GM12878 (cell line): ENCODE results near the gene CLEC16A. TPM values are rescaled to one million over a fixed set of nuclear protein-coding genes. Genes with fewer than 3 reads are reported as not detected.

Source experiments
- BMI1 ChIP-seq: fragments of 450-650 bp; IDR thresholded peaks from 2 replicates; pipeline ENCODE4 v1.6.1; 2016; ENCODE audit warnings: mild to moderate bottlenecking, moderate library complexity, borderline replicate concordance
- CREB1 ChIP-seq: IDR thresholded peaks from 2 replicates; pipeline ENCODE4 v1.6.1; 2012; ENCODE audit warnings: low read depth, mild to moderate bottlenecking, inconsistent platforms
- CUX1 ChIP-seq: IDR thresholded peaks from 2 replicates; pipeline ENCODE4 v1.6.1; 2012; ENCODE audit warnings: improper control_type of control experiment, low read depth, low read length; ENCODE audit not compliant: insufficient replicate concordance
- ETV6 ChIP-seq, 2 experiments: fragments of 450-650 bp in 1 of 2; IDR thresholded peaks in 1 of 2; conservative IDR thresholded peaks in 1 of 2; 2 replicates each; pipeline ENCODE4 v1.6.1; 2014; ENCODE audit warnings: antibody characterized with exemption in 1 of 2, borderline replicate concordance in 1 of 2, low read depth in 1 of 2, mild to moderate bottlenecking in 1 of 2, moderate library complexity in 1 of 2
- FOS ChIP-seq: IDR thresholded peaks from 3 replicates; pipeline ENCODE4 v1.6.1; 2011; ENCODE audit warnings: borderline replicate concordance; ENCODE audit not compliant: insufficient read length; ENCODE audit errors: extremely low read depth
- HDGF ChIP-seq: fragments of 450-650 bp; IDR thresholded peaks from 2 replicates; pipeline ENCODE4 v1.6.1; 2016; ENCODE audit warnings: antibody characterized with exemption
- JUNB ChIP-seq: IDR thresholded peaks from 2 replicates; pipeline ENCODE4 v1.6.1; 2016; ENCODE audit warnings: antibody characterized with exemption, mild to moderate bottlenecking
- PKNOX1 ChIP-seq: fragments of 450-650 bp; IDR thresholded peaks from 2 replicates; pipeline ENCODE4 v1.6.1; 2016; ENCODE audit warnings: mild to moderate bottlenecking
- POLR2AphosphoS5 ChIP-seq: IDR thresholded peaks from 2 replicates; pipeline ENCODE4 v1.6.1; 2011; ENCODE audit warnings: mild to moderate bottlenecking, low read length, inconsistent platforms
- RAD21 ChIP-seq: IDR thresholded peaks from 2 replicates; pipeline ENCODE4 v1.6.1; 2011; ENCODE audit warnings: mild to moderate bottlenecking, low read depth, low read length, moderate library complexity; ENCODE audit not compliant: insufficient read depth
- RB1 ChIP-seq: fragments of 450-650 bp; formaldehyde crosslinking; IDR thresholded peaks from 2 replicates; pipeline ENCODE4 v1.6.1; 2017; ENCODE audit warnings: mild to moderate bottlenecking, borderline replicate concordance
- RELB ChIP-seq: fragments of 450-650 bp; IDR thresholded peaks from 2 replicates; pipeline ENCODE4 v1.6.1; 2017; ENCODE audit warnings: low read depth, mild to moderate bottlenecking, moderate library complexity
- SKIL ChIP-seq: fragments of 450-650 bp; IDR thresholded peaks from 2 replicates; pipeline ENCODE4 v1.6.1; 2017; ENCODE audit warnings: mild to moderate bottlenecking, low read depth, inconsistent platforms; ENCODE audit not compliant: poor library complexity, severe bottlenecking
- USF2 ChIP-seq: IDR thresholded peaks from 2 replicates; pipeline ENCODE4 v1.6.1; 2011; ENCODE audit warnings: low read depth, low read length, improper control_type of control experiment, borderline replicate concordance
- ZBTB33 ChIP-seq: fragments of 450-650 bp; IDR thresholded peaks from 2 replicates; pipeline ENCODE4 v1.6.1; 2017; ENCODE audit warnings: mild to moderate bottlenecking
- ZNF384 ChIP-seq: IDR thresholded peaks from 2 replicates; pipeline ENCODE4 v1.6.1; 2012; ENCODE audit warnings: low read depth, mild to moderate bottlenecking, low read length, improper control_type of control experiment, borderline replicate concordance
- polyA plus RNA-seq, 11 experiments: library from polyadenylated mRNA; depleted of rRNA in 4 of 11; unstranded in 6 of 11; stranded (reverse) in 5 of 11; fragments of >200 nt; fragmentation: Nextera tagmentation in 4 of 11; fragmentation: Illumina TruSeq in 1 of 11; extraction: Ambion mirVana in 4 of 11; extraction: Trizol in 1 of 11; gene quantifications; 1 replicate in 1 of 11; 2 replicates in 10 of 11; pipeline versions ENCODE4 v1.2.1 to v1.2.3, GENCODE V29; 2011 to 2016; ENCODE audit warnings: inconsistent platforms in 2 of 11, missing spikeins in 2 of 11, low read depth in 1 of 11
- total RNA-seq, 4 experiments: library from RNA; depleted of rRNA in 3 of 4; stranded (reverse); fragments of >200 nt in 3 of 4; fragmentation: Illumina TruSeq in 1 of 4; extraction: Trizol in 1 of 4; gene quantifications; 2 replicates each; pipeline versions ENCODE4 v1.2.1 to v1.2.3, GENCODE V29; 2013 to 2021

The CLEC16A gene
- total and polyA plus RNA-seq, 10 of the 15 experiments (the other 5 are each of a cell fraction or from before 2014, with no cell fraction given), result 1.5 to 28.8 (median 19.2) TPM

- TF ChIP-seq ZBTB33, result no peak
- no peak for TF ChIP-seq BMI1
- TF ChIP-seq JUNB, result peak; percentile 60
- TF ChIP-seq USF2, result no peak
- TF ChIP-seq PKNOX1, result no peak
- TF ChIP-seq CUX1, result no peak
- no peak for TF ChIP-seq FOS
- TF ChIP-seq ETV6 (conservative IDR thresholded peaks at IDR 0.05 in 1 of 2, IDR thresholded peaks at IDR 0.05 in 1 of 2; ENCODE audit: borderline replicate concordance in 1 of 2, low read depth in 1 of 2), result peak in 1 of 2 experiments; percentile 48; a peak in 1 of 4 replicates
- TF ChIP-seq RELB, result peak; percentile 24; the same call in 1 of the 2 replicates
- no peak for TF ChIP-seq CREB1
- no peak for TF ChIP-seq HDGF
- no peak for TF ChIP-seq RB1
- TF ChIP-seq RAD21, result no peak
- TF ChIP-seq SKIL, result peak; percentile 26
- TF ChIP-seq POLR2AphosphoS5, result 0 out of 2 replicates have a peak, but pooled peaks have one; percentile 38
- TF ChIP-seq ZNF384, result no peak
Measured at GRCh38 chr16:11180489-11180888, 236.1 kb downstream of the CLEC16A start (continued).
